ENCODE results near the gene SCN4A. TPM values are rescaled to one million over a fixed set of nuclear protein-coding genes. Genes with fewer than 3 reads are reported as not detected.

Gene SCN4A
- total and polyA plus RNA-seq, 2 of the 13 experiments (the other 11 are each of a cell fraction or from before 2014, with no cell fraction given): 0.02 to 0.03 TPM

DNA sequence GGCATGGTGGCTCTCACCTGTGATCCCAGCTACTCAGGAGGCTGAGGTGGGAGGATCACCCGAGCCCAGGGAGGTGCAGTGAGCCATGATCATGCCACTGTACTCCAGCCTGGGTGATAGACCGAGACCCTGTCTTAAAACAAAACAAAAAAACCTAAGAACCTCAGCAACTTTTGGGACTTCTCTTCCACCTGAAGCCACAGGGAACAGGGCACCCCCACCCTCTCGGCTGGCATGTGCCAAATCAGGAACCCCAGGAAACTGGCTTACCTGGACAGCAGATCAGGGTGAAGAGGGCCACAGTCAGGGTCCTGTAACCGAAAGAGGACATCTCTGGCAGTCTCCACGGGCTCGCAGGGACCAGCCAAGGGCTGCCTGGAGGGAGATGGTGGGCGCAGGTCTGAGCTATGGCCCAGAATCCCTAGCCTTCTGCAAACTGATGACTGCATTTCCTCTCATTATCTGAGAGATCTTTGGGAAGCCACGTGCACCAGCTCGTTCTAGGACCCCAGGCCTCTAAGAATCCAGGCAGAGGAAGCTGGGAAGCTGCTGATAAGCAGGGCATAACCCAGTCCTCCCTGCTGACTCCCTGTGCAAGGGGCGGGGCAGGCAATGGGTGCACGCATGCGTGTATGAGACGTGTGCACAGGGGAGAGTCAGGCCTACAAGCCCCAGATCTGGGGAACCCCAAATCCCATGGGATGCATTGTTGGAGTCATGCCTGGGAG, 33.8 kb upstream of the SCN4A start (continued):
- TF ChIP-seq ZNF235 (CRISPR knock-in tag; IDR thresholded peaks at IDR 0.05; ENCODE audit: borderline replicate concordance) (no peak), MXD1 (CRISPR knock-in tag; IDR thresholded peaks at IDR 0.05) (peak; percentile 66; the same call in 1 of the 2 replicates), ZFP1 (CRISPR knock-in tag; IDR thresholded peaks at IDR 0.05) (no peak), TEAD2 (CRISPR knock-in tag; IDR thresholded peaks at IDR 0.05) (no peak), ZNF605 (CRISPR knock-in tag; IDR thresholded peaks at IDR 0.05) (no peak), SIX1 (CRISPR knock-in tag; IDR thresholded peaks at IDR 0.05; ENCODE audit: borderline replicate concordance) (no peak), ARNTL (CRISPR knock-in tag; IDR thresholded peaks at IDR 0.05) (no peak), RXRA (CRISPR knock-in tag; IDR thresholded peaks at IDR 0.05) (no peak), ZNF652 (CRISPR knock-in tag; IDR thresholded peaks at IDR 0.05; ENCODE audit: borderline replicate concordance, low read depth) (no peak), ZMYM3 (CRISPR knock-in tag; IDR thresholded peaks at IDR 0.05) (peak; percentile 57), GABPB1 (CRISPR knock-in tag; IDR thresholded peaks at IDR 0.05) (peak; percentile 20; the same call in 1 of the 2 replicates), ZNF660 (CRISPR knock-in tag; IDR thresholded peaks at IDR 0.05; ENCODE audit: borderline replicate concordance, low read depth) (no peak), THAP9 (CRISPR knock-in tag; IDR thresholded peaks at IDR 0.05; ENCODE audit: borderline replicate concordance) (no peak)
- TF ChIP-seq, protein P1, sequence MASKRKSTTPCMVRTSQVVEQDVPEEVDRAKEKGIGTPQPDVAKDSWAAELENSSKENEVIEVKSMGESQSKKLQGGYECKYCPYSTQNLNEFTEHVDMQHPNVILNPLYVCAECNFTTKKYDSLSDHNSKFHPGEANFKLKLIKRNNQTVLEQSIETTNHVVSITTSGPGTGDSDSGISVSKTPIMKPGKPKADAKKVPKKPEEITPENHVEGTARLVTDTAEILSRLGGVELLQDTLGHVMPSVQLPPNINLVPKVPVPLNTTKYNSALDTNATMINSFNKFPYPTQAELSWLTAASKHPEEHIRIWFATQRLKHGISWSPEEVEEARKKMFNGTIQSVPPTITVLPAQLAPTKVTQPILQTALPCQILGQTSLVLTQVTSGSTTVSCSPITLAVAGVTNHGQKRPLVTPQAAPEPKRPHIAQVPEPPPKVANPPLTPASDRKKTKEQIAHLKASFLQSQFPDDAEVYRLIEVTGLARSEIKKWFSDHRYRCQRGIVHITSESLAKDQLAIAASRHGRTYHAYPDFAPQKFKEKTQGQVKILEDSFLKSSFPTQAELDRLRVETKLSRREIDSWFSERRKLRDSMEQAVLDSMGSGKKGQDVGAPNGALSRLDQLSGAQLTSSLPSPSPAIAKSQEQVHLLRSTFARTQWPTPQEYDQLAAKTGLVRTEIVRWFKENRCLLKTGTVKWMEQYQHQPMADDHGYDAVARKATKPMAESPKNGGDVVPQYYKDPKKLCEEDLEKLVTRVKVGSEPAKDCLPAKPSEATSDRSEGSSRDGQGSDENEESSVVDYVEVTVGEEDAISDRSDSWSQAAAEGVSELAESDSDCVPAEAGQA (IDR thresholded peaks at IDR 0.05; ENCODE audit: low read depth): no peak
- TF ChIP-seq, protein P1 (CRISPR knock-in tag; IDR thresholded peaks at IDR 0.05; ENCODE audit: borderline replicate concordance): no peak
- TF ChIP-seq, protein P2, sequence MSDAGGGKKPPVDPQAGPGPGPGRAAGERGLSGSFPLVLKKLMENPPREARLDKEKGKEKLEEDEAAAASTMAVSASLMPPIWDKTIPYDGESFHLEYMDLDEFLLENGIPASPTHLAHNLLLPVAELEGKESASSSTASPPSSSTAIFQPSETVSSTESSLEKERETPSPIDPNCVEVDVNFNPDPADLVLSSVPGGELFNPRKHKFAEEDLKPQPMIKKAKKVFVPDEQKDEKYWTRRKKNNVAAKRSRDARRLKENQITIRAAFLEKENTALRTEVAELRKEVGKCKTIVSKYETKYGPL (CRISPR knock-in tag; IDR thresholded peaks at IDR 0.05): no peak
- TF ChIP-seq, protein P3, sequence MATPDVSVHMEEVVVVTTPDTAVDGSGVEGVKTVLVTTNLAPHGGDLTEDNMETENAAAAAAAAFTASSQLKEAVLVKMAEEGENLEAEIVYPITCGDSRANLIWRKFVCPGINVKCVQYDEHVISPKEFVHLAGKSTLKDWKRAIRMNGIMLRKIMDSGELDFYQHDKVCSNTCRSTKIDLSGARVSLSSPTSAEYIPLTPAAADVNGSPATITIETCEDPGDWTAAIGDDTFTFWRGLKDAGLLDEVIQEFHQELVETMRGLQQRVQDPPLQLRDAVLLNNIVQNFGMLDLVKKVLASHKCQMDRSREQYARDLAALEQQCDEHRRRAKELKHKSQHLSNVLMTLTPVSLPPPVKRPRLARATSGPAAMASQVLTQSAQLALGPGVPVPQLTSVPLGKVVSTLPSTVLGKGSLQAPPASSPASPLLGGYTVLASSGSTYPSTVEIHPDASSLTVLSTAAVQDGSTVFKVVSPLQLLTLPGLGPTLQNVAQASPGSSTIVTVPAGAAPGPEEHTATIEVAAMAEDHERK (CRISPR knock-in tag; IDR thresholded peaks at IDR 0.05; ENCODE audit: low read depth): no peak

All from HepG2 (cell line).